Activated CD4-positive, alpha-beta T cell treated with anti-CD3 and anti-CD28 coated beads for 36 hours (primary cell): ENCODE data around the gene KCNH8. TPM values are rescaled to one million over a fixed set of nuclear protein-coding genes. Genes with fewer than 3 reads are reported as not detected.

ENCODE experiments used
- ATAC-seq: fragments of 200-7000 bp; cut with Tn5 transposase; one replicate; pipeline ENCODE4 v1.10.0; 2021; ENCODE audit warnings: mild to moderate bottlenecking, moderate library complexity
- CTCF ChIA-PET: fragments of 350-600 bp; sonication (Branson Sonifier 250); formaldehyde crosslinking; loops from one replicate; lab custom pipeline; 2021; ENCODE audit warnings: antibody characterized with exemption; lab: Charles Lee
- POLR2A ChIA-PET: fragments of 350-600 bp; sonication (Branson Sonifier 250); formaldehyde crosslinking; loops from one replicate; lab custom pipeline; 2021; ENCODE audit warnings: antibody characterized with exemption, inconsistent platforms; lab: Charles Lee
- DNase-seq: peaks from one replicate; pipeline ENCODE4 v3.0.0-alpha.2; 2020
- H3K27ac Mint-ChIP-seq: one replicate; pipeline ENCODE4 v1.8.0; 2021; ENCODE audit warnings: mixed read lengths
- H3K27me3 Mint-ChIP-seq: one replicate; pipeline ENCODE4 v1.8.0; 2021; ENCODE audit warnings: mixed read lengths
- H3K36me3 Mint-ChIP-seq: one replicate; pipeline ENCODE4 v1.8.0; 2021; ENCODE audit warnings: low read depth, mixed read lengths
- H3K4me1 Mint-ChIP-seq: one replicate; pipeline ENCODE4 v1.8.0; 2021; ENCODE audit warnings: mixed read lengths
- H3K4me3 Mint-ChIP-seq: one replicate; pipeline ENCODE4 v1.8.0; 2021; ENCODE audit warnings: mild to moderate bottlenecking, moderate library complexity, mixed read lengths
- H3K9me3 Mint-ChIP-seq: one replicate; pipeline ENCODE4 v1.8.0; 2021; ENCODE audit warnings: low read depth, mixed read lengths
- intact Hi-C, 2 experiments: fragments of 100-400 bp; cut with DNase I in 1 of 2; cut with micrococcal nuclease in 1 of 2; formaldehyde crosslinking; loops; one replicate each; pipeline versions ENCODE4 v1.14.2 to v1.15.1; 2022 to 2024; cut with DNase I, micrococcal nuclease
- total RNA-seq, 2 experiments: library from RNA; stranded (reverse); gene quantifications; one replicate each; pipeline ENCODE4 v1.2.3, GENCODE V29; 2021

Gene KCNH8
- total RNA-seq, 2 experiments from 2014 or later, result 0.05 TPM; not detected in 1

GRCh38 chr3:19384868-19385267, 236.6 kb downstream of the KCNH8 start:
- no peaks in the 10 kb centered on the region for H3K9me3 Mint-ChIP-seq
- no peak overlapping the region for H3K4me3 Mint-ChIP-seq
- ATAC-seq, result no peak
- DNase-seq, result no peak
- H3K4me1 Mint-ChIP-seq, result no peaks in the 10 kb centered on the region
- intact Hi-C loops, result no loop called here
- CTCF ChIA-PET, result interaction anchor here (0.7 kb wide), 1 partner anchor 21 kb away, joined by 5 read pairs; no protein-coding TSS in a partner anchor
- no peak overlapping the region for H3K27ac Mint-ChIP-seq
- no peaks in the 10 kb centered on the region for H3K36me3 Mint-ChIP-seq
- no peaks in the 10 kb centered on the region for H3K27me3 Mint-ChIP-seq
- POLR2A ChIA-PET, result no interaction called here

- H3K36me3 Mint-ChIP-seq, result no peaks in the 10 kb centered on the region
- no peaks in the 10 kb centered on the region for H3K4me1 Mint-ChIP-seq
- H3K9me3 Mint-ChIP-seq, result no peaks in the 10 kb centered on the region
These were observed 243.8 kb downstream of the KCNH8 start for GRCh38 chr3:19392150-19392549.

GRCh38 chr3:19394946-19395345, 246.6 kb downstream of the KCNH8 start:
- POLR2A ChIA-PET, result no interaction called here
- no peak overlapping the region for H3K27ac Mint-ChIP-seq
- intact Hi-C loops, result no loop called here

More at GRCh38 chr3:19392150-19392549, 243.8 kb downstream of the KCNH8 start:
- POLR2A ChIA-PET, result no interaction called here
- ATAC-seq, result no peak
- no peak for DNase-seq
- CTCF ChIA-PET, result interaction anchor here (0.7 kb wide), 1 partner anchor 199 kb away, joined by 3 read pairs; no protein-coding TSS in a partner anchor
- H3K4me3 Mint-ChIP-seq, result no peak overlapping the region
- H3K27me3 Mint-ChIP-seq, result no peaks in the 10 kb centered on the region
- H3K27ac Mint-ChIP-seq, result no peak overlapping the region
- intact Hi-C loops, result no loop called here

GRCh38 chr3:19396726-19397125, 248.4 kb downstream of the KCNH8 start:
- no peak for ATAC-seq
- H3K9me3 Mint-ChIP-seq, result no peaks in the 10 kb centered on the region
- intact Hi-C loops, result no loop called here
- H3K4me3 Mint-ChIP-seq, result no peak overlapping the region
- DNase-seq, result no peak
- no peaks in the 10 kb centered on the region for H3K27me3 Mint-ChIP-seq
- H3K27ac Mint-ChIP-seq, result no peak overlapping the region
- ChIA-PET CTCF (interaction anchor here (0.6 kb wide), 1 partner anchor 276 kb away, joined by 4 read pairs; no protein-coding TSS in a partner anchor), POLR2A (no interaction called here)
- H3K36me3 Mint-ChIP-seq, result no peaks in the 10 kb centered on the region
- H3K4me1 Mint-ChIP-seq, result no peaks in the 10 kb centered on the region

More at GRCh38 chr3:19394946-19395345, 246.6 kb downstream of the KCNH8 start:
- ATAC-seq (no peak), DNase-seq (no peak)
- Mint-ChIP-seq H3K9me3 (no peaks in the 10 kb centered on the region), H3K36me3 (no peaks in the 10 kb centered on the region), H3K27me3 (no peaks in the 10 kb centered on the region), H3K4me1 (no peaks in the 10 kb centered on the region), H3K4me3 (no peak overlapping the region)
- CTCF ChIA-PET, result no interaction called here

GRCh38 chr3:19399356-19399755, 251.0 kb downstream of the KCNH8 start:
- Mint-ChIP-seq H3K4me3 (no peak overlapping the region), H3K27ac (no peak overlapping the region), H3K4me1 (no peaks in the 10 kb centered on the region), H3K36me3 (no peaks in the 10 kb centered on the region), H3K9me3 (no peaks in the 10 kb centered on the region), H3K27me3 (no peaks in the 10 kb centered on the region)
- ChIA-PET POLR2A (no interaction called here), CTCF (no interaction called here)
- intact Hi-C loops, result no loop called here
- no peak for DNase-seq
- ATAC-seq, result no peak

- no peak overlapping the region for H3K27ac Mint-ChIP-seq
- intact Hi-C loops, result no loop called here
- no peaks in the 10 kb centered on the region for H3K4me1 Mint-ChIP-seq
- CTCF ChIA-PET, result no interaction called here
- no peaks in the 10 kb centered on the region for H3K36me3 Mint-ChIP-seq
- ATAC-seq (no peak), DNase-seq (no peak)
- H3K27me3 Mint-ChIP-seq, result no peaks in the 10 kb centered on the region
- H3K9me3 Mint-ChIP-seq, result no peaks in the 10 kb centered on the region
- POLR2A ChIA-PET, result no interaction called here
- no peak overlapping the region for H3K4me3 Mint-ChIP-seq
These were observed 251.5 kb downstream of the KCNH8 start for GRCh38 chr3:19399836-19400235.

GRCh38 chr3:19420159-19420558, 271.8 kb downstream of the KCNH8 start:
- CTCF ChIA-PET, result no interaction called here
- no peaks in the 10 kb centered on the region for H3K9me3 Mint-ChIP-seq
- H3K27me3 Mint-ChIP-seq, result no peaks in the 10 kb centered on the region
- POLR2A ChIA-PET, result no interaction called here
- no peaks in the 10 kb centered on the region for H3K4me1 Mint-ChIP-seq
- H3K4me3 Mint-ChIP-seq, result no peak overlapping the region
- no peak overlapping the region for H3K27ac Mint-ChIP-seq
- no peak for DNase-seq
- H3K36me3 Mint-ChIP-seq, result no peaks in the 10 kb centered on the region
- no peak for ATAC-seq
- intact Hi-C loops, result no loop called here

- Mint-ChIP-seq H3K4me1 (no peaks in the 10 kb centered on the region), H3K9me3 (no peaks in the 10 kb centered on the region), H3K4me3 (no peak overlapping the region), H3K27me3 (no peaks in the 10 kb centered on the region), H3K27ac (no peak overlapping the region), H3K36me3 (no peaks in the 10 kb centered on the region)
- intact Hi-C loops, result no loop called here
- no peak for ATAC-seq
- ChIA-PET POLR2A (no interaction called here), CTCF (no interaction called here)
- DNase-seq, result no peak
These were observed 277.5 kb downstream of the KCNH8 start for GRCh38 chr3:19425825-19426224.

GRCh38 chr3:19427422-19428149, 279.3 kb downstream of the KCNH8 start:
- CTCF ChIA-PET, result no interaction called here
- DNase-seq (no peak), ATAC-seq (peak; percentile 26)
- no peak overlapping the region for H3K27ac Mint-ChIP-seq
- H3K4me3 Mint-ChIP-seq, result no peak overlapping the region
- POLR2A ChIA-PET, result no interaction called here
- H3K4me1 Mint-ChIP-seq, result no peaks in the 10 kb centered on the region
- H3K27me3 Mint-ChIP-seq, result no peaks in the 10 kb centered on the region
- no peaks in the 10 kb centered on the region for H3K9me3 Mint-ChIP-seq
- intact Hi-C loops, result no loop called here
- H3K36me3 Mint-ChIP-seq, result no peaks in the 10 kb centered on the region

GRCh38 chr3:19428729-19429128, 280.4 kb downstream of the KCNH8 start:
- ChIA-PET POLR2A (no interaction called here), CTCF (no interaction called here)
- ATAC-seq, result no peak
- Mint-ChIP-seq H3K36me3 (no peaks in the 10 kb centered on the region), H3K27me3 (no peaks in the 10 kb centered on the region), H3K27ac (no peak overlapping the region), H3K4me3 (no peak overlapping the region), H3K9me3 (no peaks in the 10 kb centered on the region), H3K4me1 (no peaks in the 10 kb centered on the region)
- intact Hi-C loops, result no loop called here
- DNase-seq, result no peak

GRCh38 chr3:19432669-19433068, 284.4 kb downstream of the KCNH8 start:
- Mint-ChIP-seq H3K4me3 (no peak overlapping the region), H3K36me3 (no peaks in the 10 kb centered on the region), H3K27me3 (peaks cover 2% of the 10 kb centered on the region), H3K27ac (no peak overlapping the region), H3K9me3 (no peaks in the 10 kb centered on the region), H3K4me1 (no peaks in the 10 kb centered on the region)
- CTCF ChIA-PET, result no interaction called here
- ATAC-seq (no peak), DNase-seq (no peak)
- intact Hi-C loops, result no loop called here
- POLR2A ChIA-PET, result no interaction called here

- Mint-ChIP-seq H3K36me3 (no peaks in the 10 kb centered on the region), H3K27me3 (peaks cover 2% of the 10 kb centered on the region), H3K4me3 (no peak overlapping the region), H3K9me3 (no peaks in the 10 kb centered on the region), H3K27ac (no peak overlapping the region), H3K4me1 (no peaks in the 10 kb centered on the region)
- POLR2A ChIA-PET, result no interaction called here
- CTCF ChIA-PET, result no interaction called here
- ATAC-seq (no peak), DNase-seq (no peak)
- intact Hi-C loops, result no loop called here
These were observed 288.4 kb downstream of the KCNH8 start for GRCh38 chr3:19436746-19437145.
